ENCODE measurements around the gene JHY.

Gene JHY

DNA sequence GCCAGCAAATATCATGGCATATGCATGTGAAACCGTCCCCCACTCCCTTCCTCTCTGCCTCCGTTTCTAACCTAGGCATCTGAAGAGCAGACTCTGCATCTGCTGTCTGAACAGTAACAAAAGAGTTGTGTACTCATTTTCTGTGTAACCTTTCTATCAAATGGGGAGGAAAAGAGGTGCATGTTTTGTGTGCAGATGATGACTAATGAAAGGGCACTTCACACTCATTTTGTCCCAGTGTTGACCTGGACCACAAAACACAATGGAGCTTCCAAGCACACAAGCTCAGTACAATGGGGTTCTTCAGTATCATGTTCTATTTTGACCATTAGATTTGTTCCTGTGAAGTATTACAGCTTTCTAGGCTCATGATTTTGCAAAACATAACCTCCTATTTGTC is 13.0 kb downstream of the JHY start:
- no peak overlapping the region for H3K4me3 Mint-ChIP-seq
- H3K36me3 Mint-ChIP-seq (ENCODE audit: low read depth) = no peaks in the 10 kb centered on the region

DNA sequence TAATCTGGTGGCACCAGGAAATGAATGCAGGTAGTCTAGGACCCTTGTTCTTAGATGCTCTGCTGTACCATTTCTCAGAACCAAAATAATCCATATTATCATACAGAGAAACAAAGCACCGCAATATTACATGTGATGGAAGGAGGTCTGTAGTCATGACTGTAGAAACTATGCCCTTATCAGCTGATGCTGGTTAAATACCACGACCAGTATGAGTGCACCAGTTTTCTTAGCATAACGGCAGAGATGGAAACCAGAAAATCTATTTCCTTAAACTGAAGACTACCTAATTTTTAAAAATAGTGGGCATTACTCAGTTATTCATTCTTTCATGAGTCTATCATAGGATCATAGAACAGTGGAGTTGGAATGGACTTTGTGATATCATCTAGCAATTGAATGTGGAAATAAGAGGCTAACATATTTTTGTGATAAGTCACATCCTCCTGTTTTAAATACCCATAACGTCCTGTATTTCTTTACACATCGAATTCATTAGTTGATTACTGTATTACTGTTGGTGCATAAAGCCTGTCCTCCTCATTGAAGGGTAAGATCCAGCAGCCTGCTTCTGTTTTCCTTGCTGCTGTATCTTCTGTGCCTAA is 15.1 kb downstream of the JHY start:
- no peaks in the 10 kb centered on the region for H3K36me3 Mint-ChIP-seq (ENCODE audit: low read depth)
- no peaks in the 10 kb centered on the region for H3K9me3 Mint-ChIP-seq
- H3K4me3 Mint-ChIP-seq = no peak overlapping the region
- H3K4me1 Mint-ChIP-seq (ENCODE audit: low read depth) = peaks cover 2% of the 10 kb centered on the region
- no peak overlapping the region for H3K27ac Mint-ChIP-seq
- H3K27me3 Mint-ChIP-seq (ENCODE audit: low read depth) = no peaks in the 10 kb centered on the region

More for the DNA sequence above, 13.0 kb downstream of the JHY start:
- no peak overlapping the region for H3K27ac Mint-ChIP-seq
- H3K9me3 Mint-ChIP-seq = no peaks in the 10 kb centered on the region
- no peaks in the 10 kb centered on the region for H3K4me1 Mint-ChIP-seq (ENCODE audit: low read depth)
- no peaks in the 10 kb centered on the region for H3K27me3 Mint-ChIP-seq (ENCODE audit: low read depth)

- Mint-ChIP-seq H3K27me3 (ENCODE audit: low read depth) (no peaks in the 10 kb centered on the region), H3K4me3 (no peak overlapping the region), H3K4me1 (ENCODE audit: low read depth) (peaks cover 2% of the 10 kb centered on the region), H3K36me3 (ENCODE audit: low read depth) (no peaks in the 10 kb centered on the region), H3K27ac (no peak overlapping the region), H3K9me3 (no peaks in the 10 kb centered on the region)
Measured at GRCh38 chr11:122898799-122899198, 16.2 kb downstream of the JHY start.

DNA sequence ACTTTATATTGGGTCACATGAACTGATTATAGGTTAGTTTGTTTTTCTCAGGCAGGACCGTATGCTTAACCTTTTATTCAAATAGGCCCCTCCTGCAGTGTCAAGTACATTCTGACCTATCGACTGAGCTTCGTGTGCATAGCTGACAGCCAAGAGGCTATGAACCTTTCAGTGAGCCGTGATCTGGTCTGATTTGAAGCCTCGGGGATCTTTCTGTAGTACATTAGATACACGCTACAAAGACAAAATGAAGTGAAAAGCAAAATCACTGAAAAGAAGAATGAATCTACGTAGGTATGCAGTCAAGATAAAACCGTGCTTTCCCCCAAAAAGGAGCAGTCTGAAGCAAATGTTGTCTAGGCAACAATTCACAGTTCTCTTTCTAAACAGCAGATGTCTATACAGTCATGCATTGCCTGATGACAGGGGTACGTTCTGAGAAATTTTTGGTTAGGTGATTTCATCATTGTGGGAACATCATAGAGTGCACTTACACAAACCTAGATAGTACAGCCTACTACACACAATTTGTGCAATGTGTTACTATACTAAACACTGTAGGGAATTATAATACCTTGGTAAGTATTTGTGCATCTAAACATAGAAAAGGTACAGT is 18.1 kb downstream of the JHY start:
- Mint-ChIP-seq H3K4me3 (no peak overlapping the region), H3K4me1 (ENCODE audit: low read depth) (peaks cover 2% of the 10 kb centered on the region), H3K9me3 (no peaks in the 10 kb centered on the region), H3K36me3 (ENCODE audit: low read depth) (no peaks in the 10 kb centered on the region), H3K27ac (no peak overlapping the region), H3K27me3 (ENCODE audit: low read depth) (no peaks in the 10 kb centered on the region)

DNA sequence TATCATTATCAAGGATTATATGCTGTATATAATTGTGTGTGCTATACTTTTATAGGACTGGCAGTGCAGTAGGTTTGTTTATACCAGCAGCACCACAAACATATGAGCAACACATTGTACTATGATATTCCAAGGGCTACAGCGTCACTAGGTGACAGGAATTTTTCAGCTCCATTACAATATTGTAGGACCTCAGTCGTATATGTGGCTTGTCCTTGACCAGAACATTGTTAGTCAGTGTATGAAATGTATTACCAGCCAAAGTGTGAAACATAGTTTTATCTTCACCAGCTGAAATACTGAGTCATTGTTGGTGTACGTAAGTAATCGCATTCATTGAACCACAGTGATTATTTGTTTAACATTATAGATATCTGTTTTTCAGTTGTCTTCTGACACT is 20.4 kb downstream of the JHY start:
- Mint-ChIP-seq H3K27me3 (ENCODE audit: low read depth) (no peaks in the 10 kb centered on the region), H3K4me1 (ENCODE audit: low read depth) (peaks cover 2% of the 10 kb centered on the region), H3K4me3 (no peak overlapping the region), H3K27ac (no peak overlapping the region), H3K36me3 (ENCODE audit: low read depth) (no peaks in the 10 kb centered on the region), H3K9me3 (no peaks in the 10 kb centered on the region)

GRCh38 chr11:122910775-122911174 is 28.2 kb downstream of the JHY start:
- Mint-ChIP-seq H3K4me1 (ENCODE audit: low read depth) (no peaks in the 10 kb centered on the region), H3K36me3 (ENCODE audit: low read depth) (no peaks in the 10 kb centered on the region), H3K27ac (no peak overlapping the region), H3K27me3 (ENCODE audit: low read depth) (no peaks in the 10 kb centered on the region), H3K4me3 (no peak overlapping the region), H3K9me3 (no peaks in the 10 kb centered on the region)

- Mint-ChIP-seq H3K27ac (no peak overlapping the region), H3K4me1 (ENCODE audit: low read depth) (no peaks in the 10 kb centered on the region), H3K9me3 (no peaks in the 10 kb centered on the region), H3K36me3 (ENCODE audit: low read depth) (no peaks in the 10 kb centered on the region), H3K4me3 (no peak overlapping the region), H3K27me3 (ENCODE audit: low read depth) (no peaks in the 10 kb centered on the region)
Measured at GRCh38 chr11:122917311-122917710, 34.8 kb downstream of the JHY start.

DNA sequence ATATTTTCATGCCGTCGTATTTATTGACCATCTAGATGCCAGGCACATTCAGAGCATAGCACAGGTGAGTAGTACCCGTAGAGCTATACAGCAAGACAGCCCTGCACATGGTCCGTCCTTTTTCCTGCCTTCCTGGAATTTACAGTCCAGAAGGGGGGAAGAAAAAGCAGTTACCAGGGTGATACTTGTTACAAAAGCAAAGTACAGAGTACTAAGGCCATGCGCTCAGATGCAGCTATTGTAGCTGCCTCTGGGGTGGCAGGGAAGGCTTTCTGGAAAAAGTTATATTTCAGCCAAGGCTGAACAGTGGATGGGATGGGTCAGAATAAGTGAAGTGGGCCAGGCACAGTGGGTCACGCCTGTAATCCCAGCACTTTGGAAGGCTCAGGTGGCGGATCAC is 36.2 kb downstream of the JHY start:
- Mint-ChIP-seq H3K36me3 (ENCODE audit: low read depth) (no peaks in the 10 kb centered on the region), H3K4me3 (no peak overlapping the region), H3K27me3 (ENCODE audit: low read depth) (peaks cover 3% of the 10 kb centered on the region), H3K9me3 (no peaks in the 10 kb centered on the region), H3K4me1 (ENCODE audit: low read depth) (no peaks in the 10 kb centered on the region), H3K27ac (no peak overlapping the region)

DNA sequence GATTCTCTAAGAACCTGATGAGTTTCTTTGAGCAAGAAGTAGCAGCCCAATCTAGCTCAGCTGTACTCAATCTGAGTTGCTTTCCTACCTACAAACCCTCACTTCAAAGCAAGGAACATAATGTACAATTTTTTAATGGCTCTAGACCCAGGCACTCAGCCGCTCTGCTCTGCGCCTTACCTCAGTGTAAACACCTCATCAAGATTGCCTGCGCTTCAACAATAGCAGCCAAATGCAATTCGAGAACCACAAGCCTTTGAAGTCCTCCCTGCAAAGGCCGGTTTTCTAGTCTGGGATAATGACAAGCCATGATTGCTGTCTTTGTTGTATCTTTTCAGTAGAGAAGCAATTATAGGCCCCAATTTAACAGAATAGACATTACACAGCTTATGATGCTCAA is 38.0 kb downstream of the JHY start:
- H3K36me3 Mint-ChIP-seq (ENCODE audit: low read depth) = no peaks in the 10 kb centered on the region
- H3K27ac Mint-ChIP-seq = no peak overlapping the region
- no peaks in the 10 kb centered on the region for H3K9me3 Mint-ChIP-seq
- no peaks in the 10 kb centered on the region for H3K4me1 Mint-ChIP-seq (ENCODE audit: low read depth)
- no peak overlapping the region for H3K4me3 Mint-ChIP-seq
- peaks cover 3% of the 10 kb centered on the region for H3K27me3 Mint-ChIP-seq (ENCODE audit: low read depth)

DNA sequence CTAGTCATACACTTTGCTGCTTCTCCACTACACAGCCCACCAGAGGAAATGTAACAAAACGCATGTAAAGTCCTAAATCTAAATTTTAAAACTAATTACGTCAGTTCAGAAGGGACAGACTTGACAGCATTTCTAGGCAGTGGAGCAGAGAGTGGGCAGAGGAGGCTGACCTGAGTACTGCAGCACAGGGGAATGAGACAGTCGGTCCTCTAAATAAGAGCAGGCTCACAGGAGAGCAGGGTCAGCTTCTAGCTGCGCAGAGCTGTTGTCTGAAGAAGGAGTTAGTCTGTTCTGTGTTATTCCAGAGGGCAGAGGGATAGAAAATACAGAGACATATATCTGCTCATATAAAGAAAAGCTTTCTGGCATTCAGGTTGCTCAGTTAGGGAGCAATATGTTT is 40.3 kb downstream of the JHY start:
- Mint-ChIP-seq H3K27ac (no peak overlapping the region), H3K9me3 (no peaks in the 10 kb centered on the region), H3K4me1 (ENCODE audit: low read depth) (no peaks in the 10 kb centered on the region), H3K27me3 (ENCODE audit: low read depth) (peaks cover 3% of the 10 kb centered on the region), H3K4me3 (no peak overlapping the region), H3K36me3 (ENCODE audit: low read depth) (no peaks in the 10 kb centered on the region)

GRCh38 chr11:122923302-122923701 is 40.7 kb downstream of the JHY start:
- no peak overlapping the region for H3K27ac Mint-ChIP-seq
- peaks cover 3% of the 10 kb centered on the region for H3K27me3 Mint-ChIP-seq (ENCODE audit: low read depth)
- H3K36me3 Mint-ChIP-seq (ENCODE audit: low read depth) = no peaks in the 10 kb centered on the region
- H3K4me1 Mint-ChIP-seq (ENCODE audit: low read depth) = no peaks in the 10 kb centered on the region
- no peaks in the 10 kb centered on the region for H3K9me3 Mint-ChIP-seq
- H3K4me3 Mint-ChIP-seq = no peak overlapping the region

DNA sequence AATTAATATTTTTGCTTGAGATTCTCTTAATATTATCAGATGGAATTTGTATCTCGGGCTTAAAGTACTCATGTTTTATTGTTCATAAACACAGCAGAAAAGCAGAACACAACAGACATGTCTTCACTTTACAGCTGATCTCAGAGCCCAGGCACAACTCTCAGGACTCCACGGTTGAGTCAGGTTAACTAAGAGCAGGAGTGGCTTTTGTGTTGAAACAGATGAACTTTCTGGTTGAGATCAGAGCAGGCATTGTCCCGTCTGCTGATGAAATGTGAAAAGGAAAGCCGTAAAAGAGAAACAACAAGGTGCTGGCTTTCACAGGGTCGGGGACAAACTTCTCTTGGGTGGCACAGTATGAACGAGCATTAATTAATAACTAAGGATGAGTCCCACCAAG is 49.0 kb downstream of the JHY start:
- Mint-ChIP-seq H3K9me3 (no peaks in the 10 kb centered on the region), H3K36me3 (ENCODE audit: low read depth) (peaks cover 2% of the 10 kb centered on the region), H3K4me3 (no peak overlapping the region), H3K27me3 (ENCODE audit: low read depth) (peaks cover 4% of the 10 kb centered on the region), H3K4me1 (ENCODE audit: low read depth) (no peaks in the 10 kb centered on the region), H3K27ac (no peak overlapping the region)

GRCh38 chr11:122933416-122933815 is 50.9 kb downstream of the JHY start:
- Mint-ChIP-seq H3K27me3 (ENCODE audit: low read depth) (peaks cover 4% of the 10 kb centered on the region), H3K36me3 (ENCODE audit: low read depth) (peaks cover 2% of the 10 kb centered on the region), H3K27ac (no peak overlapping the region), H3K4me3 (no peak overlapping the region), H3K9me3 (no peaks in the 10 kb centered on the region), H3K4me1 (ENCODE audit: low read depth) (no peaks in the 10 kb centered on the region)

- no peaks in the 10 kb centered on the region for H3K9me3 Mint-ChIP-seq
- no peak overlapping the region for H3K27ac Mint-ChIP-seq
- H3K4me1 Mint-ChIP-seq (ENCODE audit: low read depth) = no peaks in the 10 kb centered on the region
- H3K4me3 Mint-ChIP-seq = no peak overlapping the region
- H3K36me3 Mint-ChIP-seq (ENCODE audit: low read depth) = peaks cover 2% of the 10 kb centered on the region
- no peaks in the 10 kb centered on the region for H3K27me3 Mint-ChIP-seq (ENCODE audit: low read depth)
Measured at GRCh38 chr11:122937983-122938382, 55.4 kb downstream of the JHY start.

- Mint-ChIP-seq H3K4me1 (ENCODE audit: low read depth) (no peaks in the 10 kb centered on the region), H3K27ac (no peak overlapping the region), H3K9me3 (no peaks in the 10 kb centered on the region), H3K36me3 (ENCODE audit: low read depth) (peaks cover 2% of the 10 kb centered on the region), H3K27me3 (ENCODE audit: low read depth) (no peaks in the 10 kb centered on the region), H3K4me3 (no peak overlapping the region)
Measured at GRCh38 chr11:122938557-122938956, 56.0 kb downstream of the JHY start.

DNA sequence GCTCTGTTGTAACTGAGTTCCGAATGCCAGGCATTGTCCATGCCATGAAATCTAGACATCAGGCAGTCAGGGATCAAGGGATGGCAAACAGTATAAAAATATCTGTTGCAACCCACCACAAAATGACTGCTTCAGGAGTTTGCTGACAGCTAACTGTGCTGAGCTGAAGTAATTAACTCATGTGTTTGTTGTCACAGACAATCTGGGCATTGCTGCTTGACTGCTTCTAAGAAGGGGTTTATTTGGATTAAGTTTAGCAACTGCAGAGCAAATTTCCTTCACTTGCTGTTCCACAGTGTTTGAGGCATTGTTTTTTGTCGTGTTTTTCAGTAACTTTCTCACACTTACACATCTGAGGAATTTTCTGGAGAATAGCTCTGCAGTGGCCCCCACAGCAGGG is 68.7 kb downstream of the JHY start:
- Mint-ChIP-seq H3K36me3 (ENCODE audit: low read depth) (no peaks in the 10 kb centered on the region), H3K4me1 (ENCODE audit: low read depth) (peaks cover 3% of the 10 kb centered on the region), H3K27ac (no peak overlapping the region), H3K27me3 (ENCODE audit: low read depth) (no peaks in the 10 kb centered on the region), H3K4me3 (no peak overlapping the region), H3K9me3 (no peaks in the 10 kb centered on the region)
